ENCODE data around the gene UNC45B. TPM values are rescaled to one million over a fixed set of nuclear protein-coding genes. Genes with fewer than 3 reads are reported as not detected.

UNC45B gene
- total RNA-seq, result not detected

- H3K4me1 ChIP-seq, result no peaks in the 10 kb centered on the region
- H3K27ac ChIP-seq, result no peak within 1 kb of the TSS
- no peak within 1 kb of the TSS for H3K4me3 ChIP-seq
- H3K36me3 ChIP-seq, result no peaks in the 10 kb centered on the region
- no peak for DNase-seq (ENCODE audit: low spot score in 2 of 2)
- no peaks in the 10 kb centered on the region for H3K9me3 ChIP-seq
- no peak for TF ChIP-seq CTCF (IDR thresholded peaks at IDR 0.05)
- no peaks in the 10 kb centered on the region for H3K27me3 ChIP-seq
- intact Hi-C loops (cut with DNase I), result no loop called here
Observed at GRCh38 chr17:35147375-35147905, at the start of gene UNC45B. Gene UNC45B (plus strand): TSS chr17:35147817. CDS start chr17:35148264, 447 bp downstream.

- H3K27ac ChIP-seq, result no peak overlapping the region
- no peak for DNase-seq (ENCODE audit: low spot score in 2 of 2)
- H3K4me1 ChIP-seq, result no peaks in the 10 kb centered on the region
- H3K36me3 ChIP-seq, result peaks cover 36 to 52% of the 10 kb centered on the region in 2 donors
- H3K27me3 ChIP-seq, result no peaks in the 10 kb centered on the region
- TF ChIP-seq CTCF (IDR thresholded peaks at IDR 0.05), result no peak
- H3K9me3 ChIP-seq, result no peaks in the 10 kb centered on the region
- intact Hi-C loops (cut with DNase I), result no loop called here
- H3K4me3 ChIP-seq, result no peak overlapping the region
Observed at GRCh38 chr17:35099908-35100307, 47.7 kb upstream of the UNC45B start.

GRCh38 chr17:35101036-35101435 is 46.6 kb upstream of the UNC45B start:
- peaks cover 43 to 57% of the 10 kb centered on the region in 2 donors for H3K36me3 ChIP-seq
- H3K27me3 ChIP-seq, result no peaks in the 10 kb centered on the region
- H3K4me3 ChIP-seq, result no peak overlapping the region
- no peak overlapping the region for H3K27ac ChIP-seq
- intact Hi-C loops (cut with DNase I), result no loop called here
- no peak for DNase-seq (ENCODE audit: low spot score in 2 of 2)
- no peak for TF ChIP-seq CTCF (IDR thresholded peaks at IDR 0.05)
- no peaks in the 10 kb centered on the region for H3K4me1 ChIP-seq
- H3K9me3 ChIP-seq, result no peaks in the 10 kb centered on the region

GRCh38 chr17:35101725-35102124 is 45.9 kb upstream of the UNC45B start:
- Histone ChIP-seq H3K9me3 (no peaks in the 10 kb centered on the region), H3K27ac (no peak overlapping the region), H3K4me3 (no peak overlapping the region), H3K36me3 (peaks cover 46 to 59% of the 10 kb centered on the region in 2 donors), H3K27me3 (no peaks in the 10 kb centered on the region), H3K4me1 (no peaks in the 10 kb centered on the region)
- intact Hi-C loops (cut with DNase I), result no loop called here
- no peak for DNase-seq (ENCODE audit: low spot score in 2 of 2)
- no peak for TF ChIP-seq CTCF (IDR thresholded peaks at IDR 0.05)

- Histone ChIP-seq H3K36me3 (peaks cover 46 to 60% of the 10 kb centered on the region in 2 donors), H3K4me3 (no peak overlapping the region), H3K27ac (no peak overlapping the region), H3K4me1 (no peaks in the 10 kb centered on the region), H3K27me3 (no peaks in the 10 kb centered on the region), H3K9me3 (no peaks in the 10 kb centered on the region)
- intact Hi-C loops (cut with DNase I), result no loop called here
- DNase-seq (ENCODE audit: low spot score in 2 of 2), result no peak
- TF ChIP-seq CTCF (IDR thresholded peaks at IDR 0.05), result no peak
Observed at GRCh38 chr17:35103271-35103670, 44.3 kb upstream of the UNC45B start.

Measured in ascending aorta (tissue), 2 donors.